Suppressor macrophage (primary cell): ENCODE data around the gene ZEB1.
A peak's percentile ranks its signal among the peaks of the same experiment; 100 is the strongest.
"Not testable (repeated sequence)": the region's sequence is repeated elsewhere in the genome, so short reads cannot be mapped to it uniquely, and the experiment has no call there.

Experiments
- DNase-seq, 4 experiments: peaks; one replicate each; pipeline ENCODE4 v3.0.0-alpha.2; 2020 to 2022

The ZEB1 gene

GRCh38 chr10:31509989-31510388 lies 191.0 kb downstream of the ZEB1 start:
- no peak for DNase-seq

- DNase-seq = no peak
Measured at GRCh38 chr10:31515116-31515515, 196.1 kb downstream of the ZEB1 start.

DNA sequence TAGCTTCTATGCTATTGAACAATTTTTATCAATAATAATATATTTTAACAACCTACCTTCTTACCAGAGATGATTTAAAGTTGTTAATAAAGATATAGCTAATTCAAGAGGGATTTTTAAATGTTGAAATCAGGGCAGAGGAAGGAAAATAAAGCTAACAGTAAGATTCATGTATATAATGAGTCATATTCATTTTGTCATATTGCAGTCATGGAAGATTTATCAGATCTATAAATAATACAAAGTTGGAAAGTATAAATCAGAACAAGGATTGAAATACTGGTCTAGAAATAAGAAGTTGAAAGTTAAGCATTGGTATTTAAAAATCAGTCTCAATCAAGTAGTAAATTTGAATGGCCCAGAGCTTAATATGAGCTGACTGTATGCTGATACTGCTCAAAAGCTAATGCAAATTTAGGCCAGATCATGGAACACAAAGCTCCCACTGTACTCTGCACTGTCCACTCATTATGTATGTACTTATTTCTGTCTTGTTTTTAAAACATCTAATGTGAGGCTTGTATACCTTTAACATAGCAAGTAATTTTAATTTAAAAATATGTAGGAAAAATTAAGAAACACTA lies 196.9 kb downstream of the ZEB1 start:
- DNase-seq = peak in 2 of 4 experiments; percentile 16 to 36

- DNase-seq = peak in 3 of 4 experiments; percentile 24 to 30 (median 30)
Measured at GRCh38 chr10:31520986-31521831, 202.2 kb downstream of the ZEB1 start.

- no peak for DNase-seq
Measured at GRCh38 chr10:31522820-31523219, 203.8 kb downstream of the ZEB1 start.

DNA sequence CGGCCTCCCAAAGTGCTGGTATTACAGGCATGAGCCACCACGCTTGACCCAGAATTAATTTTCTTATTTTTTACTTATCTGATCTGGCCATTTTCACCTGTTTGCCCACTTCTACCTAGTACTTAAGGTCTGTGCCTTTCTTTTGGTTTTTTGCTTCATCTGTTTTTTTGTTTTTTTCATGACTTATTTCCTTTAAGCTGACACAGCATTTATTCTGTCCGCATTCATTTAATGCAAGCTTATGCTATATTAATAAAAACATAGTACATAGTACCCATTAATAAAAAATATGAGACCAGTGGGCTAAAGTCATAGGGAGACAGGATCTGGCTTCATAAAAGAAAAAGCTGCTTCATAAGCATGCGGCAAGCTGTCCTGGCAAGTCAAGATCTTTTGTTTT lies 205.4 kb downstream of the ZEB1 start:
- no peak for DNase-seq

GRCh38 chr10:31526178-31526577 lies 207.2 kb downstream of the ZEB1 start:
- DNase-seq = no peak

- DNase-seq = peak; percentile 14 to 61 (median 53)
Measured at GRCh38 chr10:31526681-31527080, 207.7 kb downstream of the ZEB1 start.

DNA sequence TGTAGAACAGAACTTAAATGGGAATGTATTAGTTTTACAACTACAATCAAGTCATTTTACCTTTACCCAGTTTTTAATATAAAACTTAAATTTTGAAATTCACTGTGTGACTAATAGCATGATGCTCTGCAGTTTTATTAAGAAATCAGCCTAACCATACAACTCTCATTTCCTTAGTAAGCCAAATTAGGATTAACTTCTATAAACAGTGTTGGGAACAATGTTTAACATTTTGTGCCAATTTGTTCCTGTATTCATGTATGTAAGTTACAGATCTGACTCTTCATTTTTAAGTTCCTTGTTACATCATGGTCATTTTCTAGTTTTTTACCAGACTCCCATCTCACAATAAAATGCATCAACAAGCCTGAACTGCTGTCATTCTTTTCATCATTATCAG lies 209.8 kb downstream of the ZEB1 start:
- peak in 2 of 4 experiments; percentile 49 to 54 for DNase-seq

DNA sequence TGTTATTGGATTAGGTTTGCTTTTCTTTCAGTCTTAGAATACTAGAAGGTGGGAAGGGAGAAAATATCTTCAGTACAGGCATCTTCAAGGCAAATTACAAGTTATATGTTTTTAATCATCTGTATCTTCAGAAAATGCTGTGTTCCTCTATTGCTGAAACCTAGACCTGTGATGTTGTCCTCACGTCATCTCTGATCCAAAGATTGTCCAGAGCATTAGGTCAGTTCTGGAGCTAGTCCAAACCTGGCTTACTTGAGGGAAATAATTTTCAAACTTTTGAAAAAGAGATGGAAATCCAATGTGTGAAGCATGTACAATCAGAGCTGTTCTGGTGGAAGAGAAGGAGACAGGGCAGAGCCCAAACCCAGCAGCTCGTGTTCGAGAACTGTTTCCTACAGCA lies 217.3 kb downstream of the ZEB1 start:
- DNase-seq = no peak

DNA sequence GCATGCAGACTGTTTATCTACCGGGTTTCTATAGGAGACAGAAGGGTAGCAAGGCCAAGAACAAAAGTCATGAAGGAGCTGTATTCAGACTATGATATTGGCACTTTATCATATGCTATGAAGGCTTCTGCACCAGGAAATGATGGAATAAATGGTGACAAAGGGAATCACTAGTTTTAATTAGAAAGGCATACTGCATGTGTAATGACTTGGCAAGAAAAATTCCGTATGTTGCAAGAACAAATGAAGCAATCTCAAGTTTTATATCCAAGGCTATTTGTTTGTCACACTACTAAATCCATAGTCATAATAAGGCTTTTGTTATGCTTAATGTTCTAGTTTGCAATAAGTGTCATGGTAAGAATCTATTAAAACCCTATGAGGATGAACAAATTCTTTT lies 230.9 kb downstream of the ZEB1 start:
- peak; percentile 2 to 65 (median 33) for DNase-seq

DNA sequence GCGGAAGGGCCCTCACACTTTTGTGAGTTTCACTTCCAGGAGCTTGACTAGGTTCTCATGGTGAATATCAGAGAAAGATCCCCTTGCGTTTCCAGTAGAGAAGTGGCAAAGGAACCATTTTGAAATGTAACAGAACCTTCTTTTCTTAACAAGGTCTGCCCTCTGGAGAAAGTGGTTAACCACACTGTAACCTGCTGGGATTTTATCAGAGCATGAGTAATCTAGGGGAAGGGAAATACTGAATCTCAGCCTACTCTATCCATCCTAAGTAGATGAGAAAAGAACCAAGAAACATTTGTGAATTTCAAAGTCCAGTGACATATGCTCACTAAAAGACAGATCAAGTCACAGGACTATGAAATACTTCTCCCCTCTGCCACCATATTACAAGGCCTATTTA lies 235.5 kb downstream of the ZEB1 start:
- no peak for DNase-seq

DNA sequence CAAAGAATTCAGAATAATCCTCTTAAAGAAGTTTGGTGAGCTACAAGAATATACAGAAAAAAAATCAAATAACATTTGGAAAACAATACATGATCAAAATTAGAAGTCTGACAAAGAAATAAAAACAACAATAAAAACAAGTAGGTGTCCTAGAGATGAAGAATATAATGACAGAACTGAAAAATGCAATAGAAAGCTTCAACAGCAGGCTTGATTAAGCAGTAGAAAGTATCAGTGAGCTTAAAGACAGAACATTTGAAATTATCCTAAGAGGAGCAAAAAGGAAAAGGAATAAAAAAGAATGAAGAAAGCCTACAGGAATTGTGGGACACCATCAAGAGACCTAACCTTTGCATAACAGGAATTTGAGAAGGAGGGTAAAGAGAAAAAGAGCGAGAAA lies 238.8 kb downstream of the ZEB1 start:
- DNase-seq = no peak

DNA sequence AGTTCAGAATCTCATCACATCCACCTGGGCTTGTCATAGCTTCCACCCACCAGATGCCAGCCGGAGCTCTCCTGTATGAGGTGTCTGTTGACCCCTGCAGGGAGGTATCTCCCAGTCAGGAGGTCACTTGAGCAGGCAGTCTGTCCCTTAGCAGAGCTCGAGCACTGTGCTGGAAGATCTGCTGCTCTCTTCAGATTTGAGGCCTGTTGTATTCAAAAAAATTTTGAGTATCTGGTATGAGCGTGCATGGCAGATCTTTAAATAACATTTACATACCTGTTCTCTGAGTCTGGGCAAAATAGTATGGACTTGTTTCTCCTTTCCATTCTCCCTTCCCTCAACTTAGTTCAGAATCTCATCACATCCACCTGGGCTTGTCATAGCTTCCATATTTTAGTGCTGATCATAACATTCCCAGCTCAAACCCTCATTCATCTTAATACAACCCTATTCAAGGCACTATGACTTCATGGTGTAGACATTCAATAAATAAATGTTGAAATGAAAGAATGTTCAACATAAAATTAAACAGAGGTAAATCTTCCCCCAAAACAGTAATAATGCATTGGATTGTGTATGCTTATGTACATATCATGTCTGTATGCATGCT lies 249.3 kb downstream of the ZEB1 start:
- not testable (repeated sequence) for DNase-seq

DNA sequence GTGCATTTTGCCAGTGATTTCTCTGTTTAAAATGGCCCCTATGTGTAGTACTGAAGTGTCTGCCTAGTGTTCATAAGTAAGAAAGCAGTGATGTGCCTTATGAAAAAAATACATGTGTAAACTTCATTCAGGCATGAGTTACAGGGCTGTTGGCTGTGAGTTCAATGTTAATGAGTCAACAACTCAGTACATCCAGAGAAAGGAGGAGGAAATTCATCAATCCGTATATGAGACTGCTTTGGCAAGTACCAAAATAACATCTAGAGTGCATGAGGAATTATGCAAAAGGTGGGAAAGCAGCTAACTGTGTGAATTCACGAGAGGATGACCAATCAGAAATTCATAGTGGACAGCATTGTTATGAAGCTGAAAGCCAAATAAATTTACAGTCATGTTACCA lies 255.6 kb downstream of the ZEB1 start:
- no peak for DNase-seq

GRCh38 chr10:31578181-31578852 lies 259.3 kb downstream of the ZEB1 start:
- DNase-seq = no peak

GRCh38 chr10:31578951-31579350 lies 259.9 kb downstream of the ZEB1 start:
- no peak for DNase-seq
